SK-N-SH (cell line): ENCODE results near the gene MXD3. TPM values are rescaled to one million over a fixed set of nuclear protein-coding genes. Genes with fewer than 3 reads are reported as not detected.
"Not testable (repeated sequence)": the region's sequence is repeated elsewhere in the genome, so short reads cannot be mapped to it uniquely, and the experiment has no call there.

Source experiments
- CTCF ChIA-PET: fragments of 300-600, 350-600 bp; formaldehyde crosslinking; extraction: SDS; loops from one replicate; lab custom pipeline; 2021; lab: Yijun Ruan, JAX
- POLR2A ChIA-PET: fragments of 350-600 bp; sonication (Branson Sonifier 250); formaldehyde crosslinking; extraction: SDS; loops from one replicate; lab custom pipeline; 2020; ENCODE audit warnings: antibody characterized with exemption, inconsistent platforms; lab: Yijun Ruan, JAX
- DNase-seq: peaks from one replicate; pipeline ENCODE4 v3.0.0; 2012
- H2AFZ ChIP-seq: fragments of 200-600 bp; sonication (generic); 2 replicates; pipeline ENCODE4 v1.8.1; 2016; ENCODE audit warnings: antibody characterized with exemption, mild to moderate bottlenecking, low read depth
- H3F3A ChIP-seq: fragments of 200-600 bp; sonication (generic); replicated peaks from 2 replicates; pipeline ENCODE3; 2016; ENCODE audit warnings: antibody characterized with exemption, mild to moderate bottlenecking; ENCODE audit not compliant: insufficient read depth
- H3K27ac ChIP-seq, 2 experiments: fragments of 200-500 bp in 1 of 2; fragments of 200-600 bp in 1 of 2; sonication (Bioruptor generic) in 1 of 2; sonication (generic), shearing (Covaris generic) in 1 of 2; 2 replicates each; pipeline versions ENCODE4 v1.5.1 to v1.6.1; 2014 to 2016; ENCODE audit warnings: low read depth in 2 of 2, inconsistent platforms in 1 of 2, low read length in 1 of 2, mild to moderate bottlenecking in 1 of 2, mixed read lengths in 1 of 2
- H3K27me3 ChIP-seq: fragments of 200-600 bp; sonication (generic), shearing (Covaris generic); 2 replicates; pipeline ENCODE4 v1.6.1; 2016; ENCODE audit warnings: mixed run types; ENCODE audit not compliant: insufficient read depth
- H3K36me3 ChIP-seq, 2 experiments: fragments of 200-500 bp in 1 of 2; fragments of 200-600 bp in 1 of 2; sonication (Bioruptor generic) in 1 of 2; sonication (generic) in 1 of 2; replicated peaks in 1 of 2; 2 replicates each; pipeline versions ENCODE3 to v1.5.1; 2014 to 2016; ENCODE audit warnings: low read length in 1 of 2, mild to moderate bottlenecking in 1 of 2; ENCODE audit not compliant: insufficient read depth in 2 of 2, control insufficient read depth in 1 of 2
- H3K4me1 ChIP-seq, 2 experiments: fragments of 200-500 bp in 1 of 2; fragments of 200-600 bp in 1 of 2; sonication (Bioruptor generic) in 1 of 2; sonication (generic), shearing (Covaris generic) in 1 of 2; 2 replicates each; pipeline versions ENCODE4 v1.5.1 to v1.6.1; 2014 to 2016; ENCODE audit warnings: low read depth in 1 of 2, low read length in 1 of 2, mixed run types in 1 of 2; ENCODE audit not compliant: insufficient read depth in 2 of 2, control insufficient read depth in 1 of 2
- H3K4me2 ChIP-seq: fragments of 200-600 bp; sonication (generic), shearing (Covaris generic); 2 replicates; pipeline ENCODE4 v1.6.1; 2017; ENCODE audit warnings: mixed run types
- H3K4me3 ChIP-seq, 2 experiments: fragments of 200-500 bp in 1 of 2; fragments of 200-600 bp in 1 of 2; sonication (Bioruptor generic) in 1 of 2; sonication (generic), shearing (Covaris generic) in 1 of 2; 2 replicates each; pipeline versions ENCODE4 v1.5.1 to v1.8.1; 2014 to 2016; ENCODE audit warnings: low read depth in 2 of 2, inconsistent platforms in 1 of 2, low read length in 1 of 2, mild to moderate bottlenecking in 1 of 2, mixed read lengths in 1 of 2, moderate library complexity in 1 of 2
- H3K79me2 ChIP-seq: fragments of 200-600 bp; sonication (generic); 2 replicates; pipeline ENCODE4 v1.8.1; 2017; ENCODE audit warnings: mild to moderate bottlenecking; ENCODE audit not compliant: insufficient read depth
- H3K9ac ChIP-seq: fragments of 200-600 bp; sonication (generic); 2 replicates; pipeline ENCODE4 v1.6.1; 2017; ENCODE audit warnings: mixed run types
- H3K9me2 ChIP-seq: fragments of 200-600 bp; sonication (generic); 2 replicates; pipeline ENCODE4 v1.6.1; 2017; ENCODE audit warnings: mixed run types
- H3K9me3 ChIP-seq: fragments of 200-600 bp; sonication (generic); 2 replicates; pipeline ENCODE4 v1.6.1; 2017; ENCODE audit warnings: mixed run types, mild to moderate bottlenecking, moderate library complexity
- H4K20me1 ChIP-seq: fragments of 200-600 bp; sonication (generic); 2 replicates; pipeline ENCODE4 v1.6.1; 2017; ENCODE audit warnings: mild to moderate bottlenecking, mixed run types; ENCODE audit not compliant: insufficient read depth
- ELF1 ChIP-seq: IDR thresholded peaks from 2 replicates; pipeline ENCODE4 v1.4.0; 2012
- FOXM1 ChIP-seq: IDR thresholded peaks from 2 replicates; pipeline ENCODE4 v1.4.0; 2012; ENCODE audit warnings: low read depth, mild to moderate bottlenecking
- JUND ChIP-seq: IDR thresholded peaks from 2 replicates; pipeline ENCODE4 v1.4.0; 2012
- RFX5 ChIP-seq: IDR thresholded peaks from 2 replicates; pipeline ENCODE4 v1.6.1; 2012; ENCODE audit warnings: mild to moderate bottlenecking, improper control_type of control experiment, low read length
- WGBS: methylation state at CpG from one replicate; pipeline ENCODE4 v1.1.6; 2017; ENCODE audit warnings: low lambda C conversion rate; 5-methylcytosine and 5-hydroxymethylcytosine counted together
- polyA plus RNA-seq, 3 experiments: library from polyadenylated mRNA; depleted of rRNA; stranded (reverse); fragments of >200 nt; gene quantifications; 2 replicates each; pipeline ENCODE4 v1.2.3, GENCODE V29; 2012
- TF ChIP-seq, protein P1 (sequence below): IDR thresholded peaks from 2 replicates; pipeline ENCODE4 v1.4.0; 2012; ENCODE audit warnings: low read depth, borderline replicate concordance
- TF ChIP-seq, protein P2 (sequence below): IDR thresholded peaks from 2 replicates; pipeline ENCODE4 v1.4.0; 2012; ENCODE audit warnings: low read depth, borderline replicate concordance
- TF ChIP-seq, protein P3 (sequence below): IDR thresholded peaks from 2 replicates; pipeline ENCODE4 v1.6.1; 2012; ENCODE audit warnings: mild to moderate bottlenecking, low read depth, low read length, moderate library complexity

MXD3 gene
- polyA plus RNA-seq, 1 of the 3 experiments (the other 2 are of a cell fraction): 22.6 TPM

DNA sequence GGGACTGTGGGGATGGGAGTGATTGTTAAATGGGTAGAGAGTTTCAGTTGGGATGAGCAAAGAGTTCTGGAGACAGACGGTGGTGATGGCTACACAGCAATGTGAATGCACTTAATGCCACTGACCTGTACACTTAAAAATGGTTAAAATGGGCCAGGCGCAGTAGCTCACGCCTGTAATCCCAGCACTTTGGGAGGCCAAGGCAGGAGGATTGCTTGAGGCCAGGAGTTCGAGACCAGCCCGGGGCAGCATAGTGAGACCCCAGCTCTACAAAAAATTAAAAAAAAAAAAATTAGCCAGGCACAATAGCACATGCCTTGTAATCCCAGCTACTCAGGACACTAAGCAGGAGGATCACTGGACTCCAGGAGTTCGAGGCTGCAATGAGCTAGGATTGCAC is 32.1 kb upstream of the MXD3 start:
- Histone ChIP-seq H3K9ac (no peak overlapping the region), H3K4me2 (no peak overlapping the region), H3F3A (no peaks in the 10 kb centered on the region), H3K27ac (no peak overlapping the region), H3K9me2 (no peaks in the 10 kb centered on the region), H3K4me1 (peaks cover 0 to under 1% of the 10 kb centered on the region in 2 experiments; a peak in 2 of 4 replicates), H3K9me3 (no peaks in the 10 kb centered on the region), H3K36me3 (peaks cover 22 to 37% of the 10 kb centered on the region in 2 experiments), H3K4me3 (no peak overlapping the region), H2AFZ (no peak overlapping the region), H3K27me3 (no peaks in the 10 kb centered on the region), H3K79me2 (peaks cover 94% of the 10 kb centered on the region), H4K20me1 (peaks cover 19% of the 10 kb centered on the region; the same call in 1 of the 2 replicates)
- TF ChIP-seq, protein P1, sequence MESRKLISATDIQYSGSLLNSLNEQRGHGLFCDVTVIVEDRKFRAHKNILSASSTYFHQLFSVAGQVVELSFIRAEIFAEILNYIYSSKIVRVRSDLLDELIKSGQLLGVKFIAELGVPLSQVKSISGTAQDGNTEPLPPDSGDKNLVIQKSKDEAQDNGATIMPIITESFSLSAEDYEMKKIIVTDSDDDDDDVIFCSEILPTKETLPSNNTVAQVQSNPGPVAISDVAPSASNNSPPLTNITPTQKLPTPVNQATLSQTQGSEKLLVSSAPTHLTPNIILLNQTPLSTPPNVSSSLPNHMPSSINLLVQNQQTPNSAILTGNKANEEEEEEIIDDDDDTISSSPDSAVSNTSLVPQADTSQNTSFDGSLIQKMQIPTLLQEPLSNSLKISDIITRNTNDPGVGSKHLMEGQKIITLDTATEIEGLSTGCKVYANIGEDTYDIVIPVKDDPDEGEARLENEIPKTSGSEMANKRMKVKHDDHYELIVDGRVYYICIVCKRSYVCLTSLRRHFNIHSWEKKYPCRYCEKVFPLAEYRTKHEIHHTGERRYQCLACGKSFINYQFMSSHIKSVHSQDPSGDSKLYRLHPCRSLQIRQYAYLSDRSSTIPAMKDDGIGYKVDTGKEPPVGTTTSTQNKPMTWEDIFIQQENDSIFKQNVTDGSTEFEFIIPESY: no peak
- TF ChIP-seq, protein P2, sequence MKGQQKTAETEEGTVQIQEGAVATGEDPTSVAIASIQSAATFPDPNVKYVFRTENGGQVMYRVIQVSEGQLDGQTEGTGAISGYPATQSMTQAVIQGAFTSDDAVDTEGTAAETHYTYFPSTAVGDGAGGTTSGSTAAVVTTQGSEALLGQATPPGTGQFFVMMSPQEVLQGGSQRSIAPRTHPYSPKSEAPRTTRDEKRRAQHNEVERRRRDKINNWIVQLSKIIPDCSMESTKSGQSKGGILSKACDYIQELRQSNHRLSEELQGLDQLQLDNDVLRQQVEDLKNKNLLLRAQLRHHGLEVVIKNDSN: no peak
- TF ChIP-seq ELF1 (no peak), FOXM1 (no peak), JUND (no peak), RFX5 (no peak)
- TF ChIP-seq, protein P3, sequence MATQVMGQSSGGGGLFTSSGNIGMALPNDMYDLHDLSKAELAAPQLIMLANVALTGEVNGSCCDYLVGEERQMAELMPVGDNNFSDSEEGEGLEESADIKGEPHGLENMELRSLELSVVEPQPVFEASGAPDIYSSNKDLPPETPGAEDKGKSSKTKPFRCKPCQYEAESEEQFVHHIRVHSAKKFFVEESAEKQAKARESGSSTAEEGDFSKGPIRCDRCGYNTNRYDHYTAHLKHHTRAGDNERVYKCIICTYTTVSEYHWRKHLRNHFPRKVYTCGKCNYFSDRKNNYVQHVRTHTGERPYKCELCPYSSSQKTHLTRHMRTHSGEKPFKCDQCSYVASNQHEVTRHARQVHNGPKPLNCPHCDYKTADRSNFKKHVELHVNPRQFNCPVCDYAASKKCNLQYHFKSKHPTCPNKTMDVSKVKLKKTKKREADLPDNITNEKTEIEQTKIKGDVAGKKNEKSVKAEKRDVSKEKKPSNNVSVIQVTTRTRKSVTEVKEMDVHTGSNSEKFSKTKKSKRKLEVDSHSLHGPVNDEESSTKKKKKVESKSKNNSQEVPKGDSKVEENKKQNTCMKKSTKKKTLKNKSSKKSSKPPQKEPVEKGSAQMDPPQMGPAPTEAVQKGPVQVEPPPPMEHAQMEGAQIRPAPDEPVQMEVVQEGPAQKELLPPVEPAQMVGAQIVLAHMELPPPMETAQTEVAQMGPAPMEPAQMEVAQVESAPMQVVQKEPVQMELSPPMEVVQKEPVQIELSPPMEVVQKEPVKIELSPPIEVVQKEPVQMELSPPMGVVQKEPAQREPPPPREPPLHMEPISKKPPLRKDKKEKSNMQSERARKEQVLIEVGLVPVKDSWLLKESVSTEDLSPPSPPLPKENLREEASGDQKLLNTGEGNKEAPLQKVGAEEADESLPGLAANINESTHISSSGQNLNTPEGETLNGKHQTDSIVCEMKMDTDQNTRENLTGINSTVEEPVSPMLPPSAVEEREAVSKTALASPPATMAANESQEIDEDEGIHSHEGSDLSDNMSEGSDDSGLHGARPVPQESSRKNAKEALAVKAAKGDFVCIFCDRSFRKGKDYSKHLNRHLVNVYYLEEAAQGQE: no peak
- 93% methylated on average over 6 of the region's 6 CpGs for WGBS
- DNase-seq: no peak
- POLR2A ChIA-PET: no interaction called here
- CTCF ChIA-PET: interaction anchor here (0.9 to 1.3 kb wide), 2 partner anchors 10 to 60 kb away, joined by 3 read pairs; no protein-coding TSS in a partner anchor

- H3K9me2 ChIP-seq, H3K9me3 ChIP-seq, CTCF ChIA-PET, H2AFZ ChIP-seq, H3K9ac ChIP-seq, H3K4me1 ChIP-seq, DNase-seq, H3K4me2 ChIP-seq, POLR2A ChIA-PET, H3K4me3 ChIP-seq, H3K27ac ChIP-seq, H3F3A ChIP-seq, H3K27me3 ChIP-seq: not testable (repeated sequence)
- H3K79me2 ChIP-seq: peaks cover 87% of the 10 kb centered on the region
- peaks cover 19% of the 10 kb centered on the region; the same call in 1 of the 2 replicates for H4K20me1 ChIP-seq
- 93% methylated on average over 14 of the region's 14 CpGs for WGBS
- peaks cover 25 to 34% of the 10 kb centered on the region in 2 experiments for H3K36me3 ChIP-seq
These were observed 31.3 kb upstream of the MXD3 start for GRCh38 chr5:177343000-177343399.
